Measurements from ENCODE around the gene ZFTA. TPM values are rescaled to one million over a fixed set of nuclear protein-coding genes. Genes with fewer than 3 reads are reported as not detected.

ZFTA gene
- total RNA-seq, 1 donor from 2014 or later, result 25.1 TPM

DNA sequence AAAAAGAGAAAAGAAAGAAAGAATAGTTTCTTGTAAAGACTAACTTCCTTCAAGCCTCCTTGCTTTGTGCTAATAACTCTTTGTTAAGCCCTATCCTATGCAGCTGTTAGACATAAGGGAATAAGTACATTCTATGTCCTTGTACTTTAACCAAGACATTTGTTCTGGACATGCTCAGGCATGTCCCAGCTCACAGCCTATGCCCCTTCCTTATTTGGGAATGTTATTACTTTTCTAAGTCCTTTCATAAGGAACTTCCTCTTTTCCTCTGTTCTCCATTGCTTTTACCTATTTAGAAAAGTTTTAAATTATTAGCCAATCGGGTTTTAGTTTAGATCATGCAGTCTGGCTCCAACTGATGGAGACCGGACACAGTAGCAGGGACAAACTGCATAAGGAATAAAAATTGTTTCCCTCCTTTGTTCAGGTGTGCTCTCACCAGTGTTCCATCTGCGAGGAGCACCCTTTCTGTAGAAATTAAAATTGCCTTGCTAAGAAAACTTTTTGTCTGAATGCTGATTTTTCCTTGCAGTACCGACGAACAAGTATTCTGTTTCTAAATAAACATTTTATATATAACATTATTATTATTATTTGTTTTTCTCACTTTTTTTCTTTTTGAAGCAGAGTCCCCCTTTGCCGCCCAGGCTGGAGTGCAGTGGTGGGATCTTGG lies 23.1 kb upstream of the ZFTA start:
- no peak overlapping the region for H3K4me3 ChIP-seq (ENCODE audit: low read depth, low read length)
- DNase-seq (ENCODE audit: low read depth), result no peak
- no peaks in the 10 kb centered on the region for H3K36me3 ChIP-seq (ENCODE audit: control insufficient read depth, insufficient read depth, low read length)
- TF ChIP-seq, protein P1, sequence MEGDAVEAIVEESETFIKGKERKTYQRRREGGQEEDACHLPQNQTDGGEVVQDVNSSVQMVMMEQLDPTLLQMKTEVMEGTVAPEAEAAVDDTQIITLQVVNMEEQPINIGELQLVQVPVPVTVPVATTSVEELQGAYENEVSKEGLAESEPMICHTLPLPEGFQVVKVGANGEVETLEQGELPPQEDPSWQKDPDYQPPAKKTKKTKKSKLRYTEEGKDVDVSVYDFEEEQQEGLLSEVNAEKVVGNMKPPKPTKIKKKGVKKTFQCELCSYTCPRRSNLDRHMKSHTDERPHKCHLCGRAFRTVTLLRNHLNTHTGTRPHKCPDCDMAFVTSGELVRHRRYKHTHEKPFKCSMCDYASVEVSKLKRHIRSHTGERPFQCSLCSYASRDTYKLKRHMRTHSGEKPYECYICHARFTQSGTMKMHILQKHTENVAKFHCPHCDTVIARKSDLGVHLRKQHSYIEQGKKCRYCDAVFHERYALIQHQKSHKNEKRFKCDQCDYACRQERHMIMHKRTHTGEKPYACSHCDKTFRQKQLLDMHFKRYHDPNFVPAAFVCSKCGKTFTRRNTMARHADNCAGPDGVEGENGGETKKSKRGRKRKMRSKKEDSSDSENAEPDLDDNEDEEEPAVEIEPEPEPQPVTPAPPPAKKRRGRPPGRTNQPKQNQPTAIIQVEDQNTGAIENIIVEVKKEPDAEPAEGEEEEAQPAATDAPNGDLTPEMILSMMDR (IDR thresholded peaks at IDR 0.05; ENCODE audit: insufficient read depth, low read length, poor library complexity, severe bottlenecking), result no peak
- H3K27me3 ChIP-seq (ENCODE audit: control insufficient read depth, insufficient read depth, low read length), result no peaks in the 10 kb centered on the region

DNA sequence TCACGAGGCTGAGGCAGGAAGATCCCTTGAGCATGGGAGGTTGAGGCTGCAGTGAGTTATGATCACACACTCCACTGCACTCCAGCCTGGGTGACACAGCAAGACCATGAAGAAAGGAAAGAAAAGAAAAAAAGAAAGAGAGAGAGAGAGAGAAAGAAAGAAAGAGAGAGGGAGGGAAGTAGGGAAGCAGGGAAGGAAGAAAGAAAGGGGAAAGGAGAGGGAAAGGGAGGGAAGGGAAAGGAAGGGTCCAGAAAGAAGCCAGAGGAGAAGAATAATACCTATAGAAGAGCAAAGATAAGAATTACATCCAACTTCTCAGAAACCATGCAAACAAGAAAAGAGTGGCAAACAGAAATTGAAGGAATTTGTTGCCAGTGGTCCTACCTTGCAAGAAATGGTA lies 17.2 kb upstream of the ZFTA start:
- no peak for DNase-seq (ENCODE audit: low read depth)
- TF ChIP-seq, protein P1 (IDR thresholded peaks at IDR 0.05; ENCODE audit: insufficient read depth, low read length, poor library complexity, severe bottlenecking), result no peak
- Histone ChIP-seq H3K27me3 (ENCODE audit: control insufficient read depth, insufficient read depth, low read length) (no peaks in the 10 kb centered on the region), H3K4me3 (ENCODE audit: low read depth, low read length) (no peak overlapping the region), H3K36me3 (ENCODE audit: control insufficient read depth, insufficient read depth, low read length) (no peaks in the 10 kb centered on the region)

DNA sequence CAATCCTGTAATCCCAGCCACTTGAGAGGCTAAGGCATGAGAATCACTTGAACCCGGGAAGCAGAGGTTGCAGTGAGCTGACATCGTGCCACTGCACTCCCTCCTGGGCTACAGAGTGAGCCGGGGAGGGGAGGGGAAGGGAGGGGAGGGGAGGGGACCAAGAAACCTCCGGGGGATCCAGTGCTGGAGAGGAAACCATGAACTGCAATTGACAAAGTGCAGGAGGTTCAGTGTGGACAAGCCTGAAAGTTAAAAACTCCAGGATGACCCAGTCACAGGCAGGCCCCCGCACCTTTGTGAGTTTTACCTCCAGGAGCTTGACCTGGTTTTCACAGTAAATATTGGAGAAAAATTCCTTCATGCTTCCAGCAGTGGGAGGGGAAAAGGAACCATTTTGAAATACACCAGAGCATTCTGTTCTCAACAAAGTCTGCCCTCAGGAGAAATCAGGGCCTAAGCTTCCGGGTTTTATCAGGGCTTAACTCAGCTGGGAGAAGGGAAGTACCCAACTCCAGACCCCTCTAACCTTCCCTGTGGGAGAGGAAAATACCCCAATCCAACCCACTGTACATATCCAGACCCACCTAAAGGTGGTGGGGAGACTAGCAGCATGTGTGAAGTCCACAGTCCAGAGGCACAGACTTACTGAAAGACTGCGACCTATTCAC lies 15.5 kb upstream of the ZFTA start:
- Histone ChIP-seq H3K27me3 (ENCODE audit: control insufficient read depth, insufficient read depth, low read length) (no peaks in the 10 kb centered on the region), H3K4me3 (ENCODE audit: low read depth, low read length) (no peak overlapping the region), H3K36me3 (ENCODE audit: control insufficient read depth, insufficient read depth, low read length) (no peaks in the 10 kb centered on the region)
- TF ChIP-seq, protein P1 (IDR thresholded peaks at IDR 0.05; ENCODE audit: insufficient read depth, low read length, poor library complexity, severe bottlenecking), result no peak
- DNase-seq (ENCODE audit: low read depth), result no peak

DNA sequence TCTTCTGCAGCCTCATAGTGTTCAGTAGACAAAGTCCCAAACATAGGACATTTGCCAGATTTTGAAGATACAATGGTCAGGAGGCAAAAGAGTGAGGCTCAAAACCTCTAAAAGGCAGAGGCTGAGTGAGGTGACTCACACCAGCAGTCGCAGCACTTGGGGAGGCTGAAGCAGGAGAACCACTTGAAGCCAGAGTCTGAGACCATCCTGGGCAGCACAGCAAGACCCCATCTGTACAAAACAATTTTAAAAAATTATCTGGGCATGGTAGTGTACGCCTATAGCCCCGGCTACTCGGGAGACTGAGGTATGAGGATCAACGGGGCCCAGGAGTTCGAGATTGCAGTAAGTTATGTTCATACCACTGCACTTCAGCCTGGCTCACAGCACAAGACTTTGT lies 14.2 kb upstream of the ZFTA start:
- Histone ChIP-seq H3K36me3 (ENCODE audit: control insufficient read depth, insufficient read depth, low read length) (no peaks in the 10 kb centered on the region), H3K27me3 (ENCODE audit: control insufficient read depth, insufficient read depth, low read length) (no peaks in the 10 kb centered on the region), H3K4me3 (ENCODE audit: low read depth, low read length) (no peak overlapping the region)
- TF ChIP-seq, protein P1 (IDR thresholded peaks at IDR 0.05; ENCODE audit: insufficient read depth, low read length, poor library complexity, severe bottlenecking), result no peak
- no peak for DNase-seq (ENCODE audit: low read depth)

DNA sequence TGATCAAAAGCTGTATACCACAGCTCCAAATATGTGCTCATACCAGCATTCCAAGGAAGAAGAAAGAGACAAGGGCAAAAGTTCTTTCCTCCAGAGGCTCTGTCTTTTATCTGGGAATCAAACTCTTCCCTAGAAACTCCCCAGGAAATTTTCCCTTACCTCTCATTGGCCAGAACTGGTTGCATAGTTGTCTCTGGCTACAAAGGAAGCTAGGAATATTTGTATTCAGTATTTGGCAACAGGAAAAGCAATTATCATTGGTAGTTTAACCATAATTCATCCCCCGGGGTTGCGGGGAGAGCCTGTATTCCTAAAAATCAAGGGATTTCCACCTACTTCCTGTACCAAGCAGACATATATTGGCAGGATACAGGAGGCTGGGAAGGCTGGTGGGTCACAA lies 10.5 kb upstream of the ZFTA start:
- Histone ChIP-seq H3K4me3 (ENCODE audit: low read depth, low read length) (no peak overlapping the region), H3K36me3 (ENCODE audit: control insufficient read depth, insufficient read depth, low read length) (no peaks in the 10 kb centered on the region), H3K27me3 (ENCODE audit: control insufficient read depth, insufficient read depth, low read length) (no peaks in the 10 kb centered on the region)
- TF ChIP-seq, protein P1 (IDR thresholded peaks at IDR 0.05; ENCODE audit: insufficient read depth, low read length, poor library complexity, severe bottlenecking), result no peak
- no peak for DNase-seq (ENCODE audit: low read depth)
